Ovary (tissue), 9 donors: ENCODE measurements around the gene JHY. TPM values are rescaled to one million over a fixed set of nuclear protein-coding genes. Genes with fewer than 3 reads are reported as not detected.

Source experiments
- DNase-seq, 5 donors: peaks; one replicate each; pipeline ENCODE4 v3.0.0-alpha.2; 2019 to 2020
- H3K27ac ChIP-seq, 2 donors: fragments of 200-600 bp; one replicate each; pipeline versions ENCODE4 v1.5.1 to v1.8.0; 2019 to 2022
- H3K27me3 ChIP-seq: fragments of 200-600 bp; one replicate; pipeline ENCODE4 v1.8.0; 2022
- H3K36me3 ChIP-seq: fragments of 200-600 bp; sonication (generic); one replicate; pipeline ENCODE4 v1.5.1; 2019
- H3K4me1 ChIP-seq: one replicate; pipeline ENCODE4 v1.8.1; 2013; ENCODE audit warnings: mild to moderate bottlenecking, moderate library complexity; ENCODE audit not compliant: insufficient read depth
- H3K4me3 ChIP-seq: fragments of 200-600 bp; sonication (generic); one replicate; pipeline ENCODE4 v1.5.1; 2017
- H3K9me3 ChIP-seq, 2 donors: fragments of 200-600 bp in 1 of 2; sonication (generic) in 1 of 2; one replicate each; pipeline versions ENCODE4 v1.5.1 to v1.8.1; 2013 to 2019; ENCODE audit warnings: mild to moderate bottlenecking in 1 of 2, moderate library complexity in 1 of 2
- CTCF ChIP-seq, 3 donors: fragments of 450-650 bp in 2 of 3; fragments of 200-600 bp in 1 of 3; IDR thresholded peaks; one replicate each; pipeline versions ENCODE4 v1.5.1 to v1.8.0; 2016 to 2022; ENCODE audit warnings: antibody characterized with exemption in 3 of 3, mild to moderate bottlenecking in 1 of 3
- EP300 ChIP-seq: sonication (generic); formaldehyde crosslinking; IDR thresholded peaks from one replicate; pipeline ENCODE4 v1.6.1; 2017; ENCODE audit warnings: antibody characterized with exemption
- POLR2A ChIP-seq: fragments of 450-650 bp; IDR thresholded peaks from one replicate; pipeline ENCODE4 v1.6.1; 2017; ENCODE audit warnings: antibody characterized with exemption, mild to moderate bottlenecking, moderate library complexity
- WGBS, 3 donors: extraction: QIAGEN DNeasy Blood & Tissue Kit in 1 of 3; methylation state at CpG; one replicate each; pipeline versions ENCODE4 v1.1.5 to v1.1.7; 2013 to 2017; 5-methylcytosine and 5-hydroxymethylcytosine counted together
- intact Hi-C, 4 donors: fragments of 100-400 bp; cut with DNase I; formaldehyde crosslinking; loops; one replicate each; pipeline versions ENCODE4 v1.11.0 to v1.15.1; 2022 to 2023
- polyA plus RNA-seq, 2 donors: library from polyadenylated mRNA; stranded (reverse); fragments of 200-250 nt in 1 of 2; fragments of 350-450 nt in 1 of 2; fragmentation: Illumina TruSeq in 1 of 2; extraction: RNeasy Lipid Tissue Mini Kit (QIAGEN cat#74804) in 1 of 2; gene quantifications; one replicate each; pipeline ENCODE4 v1.2.3, GENCODE V29; 2013 to 2014
- total RNA-seq, 7 donors: library from RNA; depleted of rRNA in 2 of 7; stranded (reverse); fragments of >200 nt in 2 of 7; fragmentation: NEBNext Ultra II Directional in 3 of 7; extraction: Animal tissue kit (Norgen Biotek cat#: 25700) in 3 of 7; gene quantifications; one replicate each; pipeline versions ENCODE4 v1.1.0 to v1.2.4, GENCODE V29; 2016 to 2023
- donor health status: DM: no; HTN: no; CAD: no; lungs with moderate emphysema.
- donor health status: DM: no; HTN: no; CAD: no.
- donor health status: Bipolar disorder and iron deficiency.
- donor health status: DM: yes; HTN: yes; CAD: no.
- donor health status: DM: no; HTN: no; CAD: no.
- donor health status: DM: yes; HTN: yes; CAD: no.

Gene JHY
- total and polyA plus RNA-seq, 9 donors: 2.2 to 7.9 (median 3.7) TPM

- Histone ChIP-seq H3K36me3 (no peaks in the 10 kb centered on the region), H3K4me3 (no peak overlapping the region), H3K27me3 (no peaks in the 10 kb centered on the region), H3K27ac (no peak overlapping the region), H3K4me1 (no peaks in the 10 kb centered on the region), H3K9me3 (no peaks in the 10 kb centered on the region)
- intact Hi-C loops: loop anchor here in 1 of 4 donors (5.0 to 10.0 kb wide), 2 partner anchors 158 to 190 kb away; no protein-coding TSS in a partner anchor
- DNase-seq: no peak
- 68 to 79% (median 78%) methylated on average over 7 of the region's 7 CpGs for WGBS, 3 donors
- TF ChIP-seq CTCF (IDR thresholded peaks at IDR 0.05): no peak
- no peak for TF ChIP-seq POLR2A
Measured at GRCh38 chr11:122864386-122865115, 18.0 kb upstream of the JHY start.

- WGBS, 3 donors: 86 to 89% (median 89%) methylated on average over 6 of the region's 6 CpGs
- Histone ChIP-seq H3K27ac (no peak overlapping the region), H3K4me3 (no peak overlapping the region), H3K4me1 (no peaks in the 10 kb centered on the region), H3K36me3 (no peaks in the 10 kb centered on the region), H3K9me3 (no peaks in the 10 kb centered on the region), H3K27me3 (no peaks in the 10 kb centered on the region)
- TF ChIP-seq CTCF (IDR thresholded peaks at IDR 0.05): no peak
- intact Hi-C loops: loop anchor here in 3 of 4 donors (5.0 to 10.0 kb wide), 3 partner anchors 148 to 185 kb away; no protein-coding TSS in a partner anchor
- no peak for DNase-seq
Measured at GRCh38 chr11:122869622-122870021, 12.9 kb upstream of the JHY start.

GRCh38 chr11:122871302-122871701 lies 11.3 kb upstream of the JHY start:
- no peak for DNase-seq
- H3K27ac ChIP-seq: no peak overlapping the region
- intact Hi-C loops: loop anchor here in 2 of 4 donors (5.0 to 10.0 kb wide), 2 partner anchors 146 to 173 kb away; no protein-coding TSS in a partner anchor
- 84 to 93% (median 88%) methylated on average over 4 of the region's 4 CpGs for WGBS, 3 donors
- H3K27me3 ChIP-seq: no peaks in the 10 kb centered on the region
- no peak overlapping the region for H3K4me3 ChIP-seq
- no peaks in the 10 kb centered on the region for H3K36me3 ChIP-seq
- TF ChIP-seq CTCF (IDR thresholded peaks at IDR 0.05) (no peak), EP300 (no peak), POLR2A (no peak)
- no peaks in the 10 kb centered on the region for H3K4me1 ChIP-seq
- H3K9me3 ChIP-seq: no peaks in the 10 kb centered on the region

GRCh38 chr11:122872046-122872445 lies 10.5 kb upstream of the JHY start:
- no peaks in the 10 kb centered on the region for H3K4me1 ChIP-seq
- H3K27me3 ChIP-seq: no peaks in the 10 kb centered on the region
- TF ChIP-seq POLR2A: no peak
- TF ChIP-seq CTCF (IDR thresholded peaks at IDR 0.05): no peak
- H3K36me3 ChIP-seq: no peaks in the 10 kb centered on the region
- H3K27ac ChIP-seq: no peak overlapping the region
- intact Hi-C loops: loop anchor here in 2 of 4 donors (5.0 to 10.0 kb wide), 2 partner anchors 145 to 173 kb away; no protein-coding TSS in a partner anchor
- no peak overlapping the region for H3K4me3 ChIP-seq
- 75 to 88% (median 79%) methylated on average over 3 of the region's 3 CpGs for WGBS, 3 donors
- no peaks in the 10 kb centered on the region for H3K9me3 ChIP-seq
- DNase-seq: no peak
